ENCODE measurements around the gene EGLN2.
A peak's percentile ranks its signal among the peaks of the same experiment; 100 is the strongest.

DNA sequence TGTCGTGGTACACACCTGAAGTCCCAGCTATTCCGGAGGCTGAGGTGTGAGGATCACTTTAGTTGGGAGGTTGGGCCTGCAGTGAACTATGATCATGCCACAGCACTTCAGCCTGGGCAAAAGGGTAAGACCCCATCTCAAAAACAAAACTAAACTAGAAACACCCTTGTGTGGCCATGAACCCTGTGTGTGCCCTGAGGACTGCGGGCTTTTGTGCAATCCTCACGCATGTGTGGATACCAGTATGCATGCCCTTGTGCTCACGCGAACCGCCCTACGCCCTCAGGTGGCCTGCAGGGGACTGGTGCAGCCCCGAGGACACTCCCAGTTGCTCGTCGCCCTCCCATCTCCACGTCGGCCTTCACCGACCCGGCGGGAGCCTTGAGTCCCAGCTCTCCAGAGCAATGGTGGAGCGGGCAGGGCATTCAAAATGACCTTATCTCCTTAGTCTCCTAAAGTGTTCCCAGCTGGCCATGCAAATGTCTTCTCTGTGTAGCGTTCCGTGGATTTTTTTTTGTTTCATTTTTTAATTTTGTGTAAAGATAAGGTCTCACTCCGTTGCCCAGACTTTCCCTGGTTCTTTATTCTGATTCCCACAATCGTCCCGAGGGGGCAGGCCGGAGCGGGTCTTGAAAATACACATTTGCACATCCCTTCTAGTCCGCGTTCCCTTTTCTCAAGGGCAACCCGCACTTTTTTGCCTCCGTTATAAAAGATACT is 868 bp upstream of the EGLN2 start:
- TF ChIP-seq EZH2 (IDR thresholded peaks at IDR 0.05) (no peak), CTCF (IDR thresholded peaks at IDR 0.05) (peak; percentile 45)

All from neural progenitor cell (in vitro differentiated cells).